Measurements from ENCODE around the gene SART3. TPM values are rescaled to one million over a fixed set of nuclear protein-coding genes. Genes with fewer than 3 reads are reported as not detected.

SART3 gene
- polyA plus RNA-seq, 1 donor (not counting 4 experiments of a cell fraction or from before 2014, with no cell fraction given): 19.0 TPM

DNA sequence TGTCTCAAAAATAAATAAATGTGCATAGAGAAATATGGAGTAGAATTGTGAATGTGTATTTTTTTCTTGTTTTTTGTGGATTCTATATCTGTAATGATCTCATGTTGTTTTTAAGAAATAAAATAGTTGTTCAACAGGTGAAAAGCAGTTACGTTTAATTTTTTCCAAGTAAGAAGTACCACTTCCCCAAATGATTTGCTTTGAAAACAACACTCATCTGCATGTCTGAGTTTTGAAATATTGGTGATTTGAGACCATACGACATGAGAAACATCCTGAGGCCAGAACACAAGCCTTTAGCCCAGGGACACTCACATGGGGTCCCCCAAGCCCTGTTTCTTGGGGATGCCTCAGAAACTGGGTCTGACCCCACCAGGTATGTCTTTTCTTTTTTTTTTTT is 50.1 kb downstream of the SART3 start:
- DNase-seq (ENCODE audit: low read depth, low spot score) (no peak), FAIRE-seq (no peak)
- no peak overlapping the region for H3K4me2 ChIP-seq (ENCODE audit: control insufficient read depth, extremely low read depth, insufficient read depth, low read depth, low read length)
- dilution Hi-C loops (cut with MboI; ENCODE audit: extremely low pct_ligation_motif_present, low sequenced_read_pairs): no loop called here
- no peak overlapping the region for H3K9ac ChIP-seq (ENCODE audit: control insufficient read depth, extremely low read depth, insufficient read depth, low read length)
- H3K4me1 ChIP-seq (ENCODE audit: control insufficient read depth, extremely low read depth, insufficient read depth, low read length): peaks cover 4% of the 10 kb centered on the region
- no peak overlapping the region for H3K27ac ChIP-seq (ENCODE audit: control insufficient read depth, insufficient read depth, low read length)
- no peaks in the 10 kb centered on the region for H3K9me3 ChIP-seq (ENCODE audit: control insufficient read depth, low read depth, low read length)
- H4K20me1 ChIP-seq (ENCODE audit: control insufficient read depth, extremely low read depth, insufficient read depth, low read length): no peaks in the 10 kb centered on the region
- TF ChIP-seq, protein P1, sequence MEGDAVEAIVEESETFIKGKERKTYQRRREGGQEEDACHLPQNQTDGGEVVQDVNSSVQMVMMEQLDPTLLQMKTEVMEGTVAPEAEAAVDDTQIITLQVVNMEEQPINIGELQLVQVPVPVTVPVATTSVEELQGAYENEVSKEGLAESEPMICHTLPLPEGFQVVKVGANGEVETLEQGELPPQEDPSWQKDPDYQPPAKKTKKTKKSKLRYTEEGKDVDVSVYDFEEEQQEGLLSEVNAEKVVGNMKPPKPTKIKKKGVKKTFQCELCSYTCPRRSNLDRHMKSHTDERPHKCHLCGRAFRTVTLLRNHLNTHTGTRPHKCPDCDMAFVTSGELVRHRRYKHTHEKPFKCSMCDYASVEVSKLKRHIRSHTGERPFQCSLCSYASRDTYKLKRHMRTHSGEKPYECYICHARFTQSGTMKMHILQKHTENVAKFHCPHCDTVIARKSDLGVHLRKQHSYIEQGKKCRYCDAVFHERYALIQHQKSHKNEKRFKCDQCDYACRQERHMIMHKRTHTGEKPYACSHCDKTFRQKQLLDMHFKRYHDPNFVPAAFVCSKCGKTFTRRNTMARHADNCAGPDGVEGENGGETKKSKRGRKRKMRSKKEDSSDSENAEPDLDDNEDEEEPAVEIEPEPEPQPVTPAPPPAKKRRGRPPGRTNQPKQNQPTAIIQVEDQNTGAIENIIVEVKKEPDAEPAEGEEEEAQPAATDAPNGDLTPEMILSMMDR (optimal IDR thresholded peaks at IDR 0.05 in 1 of 3, IDR thresholded peaks at IDR 0.05 in 1 of 3, conservative IDR thresholded peaks at IDR 0.05 in 1 of 3; ENCODE audit: extremely low read depth in 1 of 3, insufficient read depth in 2 of 3, low read length in 3 of 3): no peak
- TF ChIP-seq EZH2 (IDR thresholded peaks at IDR 0.05; ENCODE audit: low read length): no peak
- no peaks in the 10 kb centered on the region for H3K36me3 ChIP-seq (ENCODE audit: control insufficient read depth in 2 of 2, extremely low read depth in 1 of 2, insufficient read depth in 2 of 2, low read length in 2 of 2)
- no peaks in the 10 kb centered on the region for H3K27me3 ChIP-seq (ENCODE audit: control insufficient read depth, extremely low read depth, insufficient read depth, low read length)
- H2AFZ ChIP-seq (ENCODE audit: control insufficient read depth, low read length): no peak overlapping the region
- H3K4me3 ChIP-seq (ENCODE audit: control insufficient read depth in 2 of 3, extremely low read depth in 1 of 3, insufficient read depth in 2 of 3, low read depth in 1 of 3, low read length in 3 of 3): no peak overlapping the region
- peaks cover under 1% of the 10 kb centered on the region for H3K79me2 ChIP-seq (ENCODE audit: control insufficient read depth, insufficient read depth, low read length)
- H3K9me1 ChIP-seq (ENCODE audit: control insufficient read depth, extremely low read depth, insufficient read depth, low read length): no peaks in the 10 kb centered on the region

- H4K20me1 ChIP-seq (ENCODE audit: control insufficient read depth, extremely low read depth, insufficient read depth, low read length): no peaks in the 10 kb centered on the region
- no peaks in the 10 kb centered on the region for H3K9me3 ChIP-seq (ENCODE audit: control insufficient read depth, low read depth, low read length)
- TF ChIP-seq EZH2 (IDR thresholded peaks at IDR 0.05; ENCODE audit: low read length): no peak
- TF ChIP-seq, protein P1 (optimal IDR thresholded peaks at IDR 0.05 in 1 of 3, IDR thresholded peaks at IDR 0.05 in 1 of 3, conservative IDR thresholded peaks at IDR 0.05 in 1 of 3; ENCODE audit: extremely low read depth in 1 of 3, insufficient read depth in 2 of 3, low read length in 3 of 3): no peak
- peaks cover 2% of the 10 kb centered on the region for H3K4me1 ChIP-seq (ENCODE audit: control insufficient read depth, extremely low read depth, insufficient read depth, low read length)
- no peak overlapping the region for H2AFZ ChIP-seq (ENCODE audit: control insufficient read depth, low read length)
- no peaks in the 10 kb centered on the region for H3K27me3 ChIP-seq (ENCODE audit: control insufficient read depth, extremely low read depth, insufficient read depth, low read length)
- dilution Hi-C loops (cut with MboI; ENCODE audit: extremely low pct_ligation_motif_present, low sequenced_read_pairs): no loop called here
- H3K79me2 ChIP-seq (ENCODE audit: control insufficient read depth, insufficient read depth, low read length): no peaks in the 10 kb centered on the region
- DNase-seq (ENCODE audit: low read depth, low spot score) (no peak), FAIRE-seq (no peak)
- no peaks in the 10 kb centered on the region for H3K9me1 ChIP-seq (ENCODE audit: control insufficient read depth, extremely low read depth, insufficient read depth, low read length)
- no peak overlapping the region for H3K4me3 ChIP-seq (ENCODE audit: control insufficient read depth in 2 of 3, extremely low read depth in 1 of 3, insufficient read depth in 2 of 3, low read depth in 1 of 3, low read length in 3 of 3)
- H3K4me2 ChIP-seq (ENCODE audit: control insufficient read depth, extremely low read depth, insufficient read depth, low read depth, low read length): no peak overlapping the region
- H3K9ac ChIP-seq (ENCODE audit: control insufficient read depth, extremely low read depth, insufficient read depth, low read length): no peak overlapping the region
- no peak overlapping the region for H3K27ac ChIP-seq (ENCODE audit: control insufficient read depth, insufficient read depth, low read length)
- H3K36me3 ChIP-seq (ENCODE audit: control insufficient read depth in 2 of 2, extremely low read depth in 1 of 2, insufficient read depth in 2 of 2, low read length in 2 of 2): no peaks in the 10 kb centered on the region
Measured at GRCh38 chr12:108509806-108510205, 51.2 kb downstream of the SART3 start.
